Colonic mucosa (tissue), 4 donors: ENCODE results near the gene HEMK1. TPM values are rescaled to one million over a fixed set of nuclear protein-coding genes. Genes with fewer than 3 reads are reported as not detected.

Experiments used
- DNase-seq: peaks from one replicate; pipeline ENCODE4 v3.0.0-alpha.2; 2020
- H3K27ac ChIP-seq: fragments of 200-600 bp; one replicate; pipeline ENCODE4 v1.8.0; 2021
- H3K27me3 ChIP-seq: fragments of 200-600 bp; one replicate; pipeline ENCODE4 v1.8.0; 2021
- H3K36me3 ChIP-seq: fragments of 200-600 bp; one replicate; pipeline ENCODE4 v1.8.0; 2021
- H3K4me1 ChIP-seq: fragments of 200-600 bp; one replicate; pipeline ENCODE4 v1.8.0; 2021; ENCODE audit warnings: mild to moderate bottlenecking
- H3K4me3 ChIP-seq: fragments of 200-600 bp; one replicate; pipeline ENCODE4 v1.8.0; 2021
- H3K9ac ChIP-seq, 2 donors: one replicate each; pipeline ENCODE4 v1.7.0; 2013; ENCODE audit warnings: control low read depth in 2 of 2, low read depth in 2 of 2, low read length in 2 of 2
- H3K9me3 ChIP-seq: fragments of 200-600 bp; one replicate; pipeline ENCODE4 v1.8.0; 2021
- intact Hi-C: fragments of 100-400 bp; cut with DNase I; formaldehyde crosslinking; loops from one replicate; pipeline ENCODE4 v1.14.1; 2022
- total RNA-seq, 2 donors: library from RNA; stranded (reverse); fragmentation: NEBNext Ultra II Directional in 1 of 2; extraction: Animal tissue kit (Norgen Biotek cat#: 25700) in 1 of 2; gene quantifications; one replicate each; pipeline ENCODE4 v1.2.1, GENCODE V29; 2021
- TF ChIP-seq, protein P1 (sequence below): fragments of 200-600 bp; IDR thresholded peaks from one replicate; pipeline ENCODE4 v1.8.0; 2022; ENCODE audit warnings: antibody characterized with exemption, mild to moderate bottlenecking
- donor health status: healthy.
- donor health status: DM: no; HTN: no; CAD: no.
- donor health status: DM: no; HTN: no; CAD: no.

HEMK1 gene
- total RNA-seq, 2 donors from 2014 or later: 23.0 to 28.5 TPM

DNA sequence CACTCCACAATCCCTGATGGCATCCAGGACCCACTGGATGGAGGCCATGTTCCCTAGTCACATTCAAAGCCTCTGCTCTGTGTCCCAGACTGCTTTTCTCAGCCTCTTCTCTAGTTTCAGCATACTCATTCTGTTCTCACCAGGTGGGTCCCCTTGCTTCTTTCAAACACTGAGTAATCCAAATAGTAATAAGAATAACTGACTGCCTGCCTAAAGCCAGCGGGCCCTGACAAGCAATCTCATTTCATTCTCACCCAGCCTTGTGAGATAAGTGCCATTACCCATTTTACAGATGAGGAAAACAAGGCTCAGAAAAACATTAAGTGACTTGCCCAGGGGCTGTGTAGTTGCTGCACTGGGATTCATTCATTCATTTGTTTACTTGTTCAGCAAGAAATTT, 73.1 kb downstream of the HEMK1 start:
- H3K9ac ChIP-seq: no peak overlapping the region
- intact Hi-C loops: no loop called here
- DNase-seq: no peak
- H3K9me3 ChIP-seq: no peaks in the 10 kb centered on the region
- no peak overlapping the region for H3K4me3 ChIP-seq
- H3K4me1 ChIP-seq: no peaks in the 10 kb centered on the region
- H3K27ac ChIP-seq: no peak overlapping the region
- no peaks in the 10 kb centered on the region for H3K36me3 ChIP-seq
- TF ChIP-seq, protein P1, sequence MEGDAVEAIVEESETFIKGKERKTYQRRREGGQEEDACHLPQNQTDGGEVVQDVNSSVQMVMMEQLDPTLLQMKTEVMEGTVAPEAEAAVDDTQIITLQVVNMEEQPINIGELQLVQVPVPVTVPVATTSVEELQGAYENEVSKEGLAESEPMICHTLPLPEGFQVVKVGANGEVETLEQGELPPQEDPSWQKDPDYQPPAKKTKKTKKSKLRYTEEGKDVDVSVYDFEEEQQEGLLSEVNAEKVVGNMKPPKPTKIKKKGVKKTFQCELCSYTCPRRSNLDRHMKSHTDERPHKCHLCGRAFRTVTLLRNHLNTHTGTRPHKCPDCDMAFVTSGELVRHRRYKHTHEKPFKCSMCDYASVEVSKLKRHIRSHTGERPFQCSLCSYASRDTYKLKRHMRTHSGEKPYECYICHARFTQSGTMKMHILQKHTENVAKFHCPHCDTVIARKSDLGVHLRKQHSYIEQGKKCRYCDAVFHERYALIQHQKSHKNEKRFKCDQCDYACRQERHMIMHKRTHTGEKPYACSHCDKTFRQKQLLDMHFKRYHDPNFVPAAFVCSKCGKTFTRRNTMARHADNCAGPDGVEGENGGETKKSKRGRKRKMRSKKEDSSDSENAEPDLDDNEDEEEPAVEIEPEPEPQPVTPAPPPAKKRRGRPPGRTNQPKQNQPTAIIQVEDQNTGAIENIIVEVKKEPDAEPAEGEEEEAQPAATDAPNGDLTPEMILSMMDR: no peak
- no peaks in the 10 kb centered on the region for H3K27me3 ChIP-seq

DNA sequence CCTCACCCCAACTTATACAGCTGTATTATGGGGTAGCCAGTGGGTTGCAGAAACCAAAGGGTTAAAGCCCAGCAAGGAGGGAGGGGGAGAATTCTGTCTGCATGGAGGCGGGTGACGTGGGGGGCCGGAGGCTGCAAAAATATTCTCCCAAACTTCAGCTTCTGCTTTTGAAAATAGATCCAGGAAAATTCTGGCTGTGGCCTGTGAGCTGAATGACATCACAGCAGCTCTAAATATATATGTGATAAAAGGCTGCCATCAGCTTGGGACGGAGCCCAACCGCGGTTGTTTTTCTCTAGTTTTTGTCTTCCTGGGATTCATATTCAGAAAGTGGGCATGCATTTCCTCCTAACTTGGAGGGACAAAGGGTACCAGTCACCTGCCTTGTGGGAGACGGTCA, 75.2 kb downstream of the HEMK1 start:
- no peak overlapping the region for H3K4me3 ChIP-seq
- no peaks in the 10 kb centered on the region for H3K27me3 ChIP-seq
- no peak for DNase-seq
- H3K9me3 ChIP-seq: no peaks in the 10 kb centered on the region
- H3K4me1 ChIP-seq: no peaks in the 10 kb centered on the region
- no peaks in the 10 kb centered on the region for H3K36me3 ChIP-seq
- H3K9ac ChIP-seq: no peak overlapping the region
- no peak overlapping the region for H3K27ac ChIP-seq
- intact Hi-C loops: no loop called here
- TF ChIP-seq, protein P1: no peak

DNA sequence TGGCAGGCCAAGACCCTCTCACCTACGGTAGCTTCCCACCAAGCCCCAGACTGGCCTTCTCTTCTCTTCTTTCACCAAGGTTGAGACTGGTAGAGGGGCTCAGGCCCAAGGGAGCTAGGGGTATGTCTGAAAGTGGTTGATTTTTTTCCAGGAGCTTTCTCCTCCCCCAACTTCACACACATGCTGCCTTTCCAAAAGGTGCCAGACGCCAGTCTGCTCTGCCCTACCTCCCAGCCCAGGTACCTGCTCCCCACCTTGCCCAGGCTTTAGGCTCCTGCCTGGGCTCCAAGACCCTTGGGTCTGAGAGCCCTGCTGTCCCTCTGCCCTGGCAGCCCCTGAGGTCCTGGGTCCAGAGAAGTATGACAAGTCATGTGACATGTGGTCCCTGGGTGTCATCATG, 76.1 kb downstream of the HEMK1 start:
- H3K27ac ChIP-seq: no peak overlapping the region
- intact Hi-C loops: no loop called here
- no peaks in the 10 kb centered on the region for H3K36me3 ChIP-seq
- no peak for DNase-seq
- no peak overlapping the region for H3K9ac ChIP-seq
- TF ChIP-seq, protein P1: no peak
- no peaks in the 10 kb centered on the region for H3K4me1 ChIP-seq
- H3K27me3 ChIP-seq: no peaks in the 10 kb centered on the region
- H3K9me3 ChIP-seq: no peaks in the 10 kb centered on the region
- no peak overlapping the region for H3K4me3 ChIP-seq

Other genes starting within 250 kb of the HEMK1 start
- gene HYAL2, start 246.8 kb upstream of the HEMK1 start, total RNA-seq: 10 to 100 TPM; 31.3 to 37.1 TPM
- 10 to 100 TPM; 26.1 to 39.5 TPM for gene TUSC2, start 241.3 kb upstream of the HEMK1 start, total RNA-seq
- 10 to 100 TPM; 20.6 to 28.2 TPM for gene RASSF1, start 228.7 kb upstream of the HEMK1 start, total RNA-seq
- gene ZMYND10, start 223.8 kb upstream of the HEMK1 start, total RNA-seq: 1 to 10 TPM in 1 of 2 donors, under 1 TPM in 1; 0.37 to 1.5 TPM
- gene NPRL2, start 218.7 kb upstream of the HEMK1 start, total RNA-seq: 10 to 100 TPM; 23.2 to 29.6 TPM
- 10 to 100 TPM; 30.9 to 46.2 TPM for gene CYB561D2, start 218.7 kb upstream of the HEMK1 start, total RNA-seq
- gene TMEM115, start 210.0 kb upstream of the HEMK1 start, total RNA-seq: 10 to 100 TPM; 42.1 to 45.0 TPM
- gene CACNA2D2, start 65.9 kb upstream of the HEMK1 start, total RNA-seq: 1 to 10 TPM; 2.4 to 3.3 TPM
- gene C3orf18, start 1.8 kb upstream of the HEMK1 start, total RNA-seq: 1 to 10 TPM; 2.4 to 2.9 TPM
- gene CISH, start 42.3 kb downstream of the HEMK1 start, total RNA-seq: 10 to 100 TPM; 17.1 to 19.6 TPM
- gene MAPKAPK3, start 47.6 kb downstream of the HEMK1 start, total RNA-seq: 10 to 100 TPM; 27.3 to 45.1 TPM
- under 1 TPM; 0.02 to 0.32 TPM for gene DOCK3, start 105.4 kb downstream of the HEMK1 start, total RNA-seq